Embryonic facial prominence (tissue), 1 donor: ENCODE results near the gene CEP78.
"Not testable (repeated sequence)": the region's sequence is repeated elsewhere in the genome, so short reads cannot be mapped to it uniquely, and the experiment has no call there.

ENCODE experiments used
- DNase-seq: peaks from one replicate; pipeline ENCODE4 v3.0.0-alpha.2; 2016; ENCODE audit errors: extremely low spot score

Gene CEP78, protein sequence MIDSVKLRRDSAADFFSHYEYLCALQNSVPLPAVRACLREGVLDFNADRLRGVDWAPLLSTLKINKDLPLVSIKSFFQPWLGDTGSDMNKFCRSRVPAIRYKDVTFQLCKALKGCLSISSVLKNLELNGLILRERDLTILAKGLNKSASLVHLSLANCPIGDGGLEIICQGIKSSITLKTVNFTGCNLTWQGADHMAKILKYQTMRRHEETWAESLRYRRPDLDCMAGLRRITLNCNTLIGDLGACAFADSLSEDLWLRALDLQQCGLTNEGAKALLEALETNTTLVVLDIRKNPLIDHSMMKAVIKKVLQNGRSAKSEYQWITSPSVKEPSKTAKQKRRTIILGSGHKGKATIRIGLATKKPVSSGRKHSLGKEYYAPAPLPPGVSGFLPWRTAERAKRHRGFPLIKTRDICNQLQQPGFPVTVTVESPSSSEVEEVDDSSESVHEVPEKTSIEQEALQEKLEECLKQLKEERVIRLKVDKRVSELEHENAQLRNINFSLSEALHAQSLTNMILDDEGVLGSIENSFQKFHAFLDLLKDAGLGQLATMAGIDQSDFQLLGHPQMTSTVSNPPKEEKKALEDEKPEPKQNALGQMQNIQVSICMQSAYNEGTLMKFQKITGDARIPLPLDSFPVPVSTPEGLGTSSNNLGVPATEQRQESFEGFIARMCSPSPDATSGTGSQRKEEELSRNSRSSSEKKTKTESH

DNA sequence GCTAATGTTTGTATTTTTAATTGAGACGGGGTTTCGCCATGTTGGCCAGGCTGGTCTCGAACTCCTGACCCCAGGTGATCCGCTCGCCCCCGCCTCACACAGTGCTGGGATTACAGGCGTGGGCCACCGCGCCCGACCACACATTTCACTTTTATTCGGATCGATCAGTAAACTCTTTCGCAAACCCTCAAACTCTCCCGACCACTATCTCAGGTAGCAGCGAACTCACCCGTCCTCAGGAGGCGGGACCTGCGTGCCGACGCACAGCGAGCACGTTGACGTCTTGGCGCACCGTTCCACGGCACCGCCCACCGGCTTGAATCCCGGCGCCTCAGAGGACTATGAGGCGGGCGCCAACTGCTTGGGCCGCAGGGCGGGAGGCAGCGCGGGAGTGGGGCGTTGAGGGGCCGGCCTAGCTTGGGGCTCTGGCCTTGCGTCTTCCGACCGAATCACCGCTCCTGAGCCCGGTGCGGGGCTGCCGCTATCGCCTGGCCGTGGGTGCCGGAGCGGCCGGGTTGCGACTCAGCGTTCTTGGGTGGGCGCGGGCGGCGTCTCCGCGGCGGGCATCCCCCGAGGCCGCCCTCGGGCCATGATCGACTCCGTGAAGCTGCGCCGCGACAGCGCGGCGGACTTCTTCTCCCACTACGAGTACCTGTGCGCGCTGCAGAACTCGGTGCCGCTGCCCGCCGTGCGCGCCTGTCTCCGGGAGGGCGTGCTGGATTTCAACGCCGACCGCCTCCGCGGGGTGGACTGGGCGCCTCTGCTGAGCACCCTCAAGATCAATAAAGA lies at the start of gene CEP78:
Gene CEP78, plus strand, starts transcription at position 314 of the 789 bp plus-strand sequence. Its CDS starts 276 bp downstream, at position 590.
- peak; percentile 84 for DNase-seq

DNA sequence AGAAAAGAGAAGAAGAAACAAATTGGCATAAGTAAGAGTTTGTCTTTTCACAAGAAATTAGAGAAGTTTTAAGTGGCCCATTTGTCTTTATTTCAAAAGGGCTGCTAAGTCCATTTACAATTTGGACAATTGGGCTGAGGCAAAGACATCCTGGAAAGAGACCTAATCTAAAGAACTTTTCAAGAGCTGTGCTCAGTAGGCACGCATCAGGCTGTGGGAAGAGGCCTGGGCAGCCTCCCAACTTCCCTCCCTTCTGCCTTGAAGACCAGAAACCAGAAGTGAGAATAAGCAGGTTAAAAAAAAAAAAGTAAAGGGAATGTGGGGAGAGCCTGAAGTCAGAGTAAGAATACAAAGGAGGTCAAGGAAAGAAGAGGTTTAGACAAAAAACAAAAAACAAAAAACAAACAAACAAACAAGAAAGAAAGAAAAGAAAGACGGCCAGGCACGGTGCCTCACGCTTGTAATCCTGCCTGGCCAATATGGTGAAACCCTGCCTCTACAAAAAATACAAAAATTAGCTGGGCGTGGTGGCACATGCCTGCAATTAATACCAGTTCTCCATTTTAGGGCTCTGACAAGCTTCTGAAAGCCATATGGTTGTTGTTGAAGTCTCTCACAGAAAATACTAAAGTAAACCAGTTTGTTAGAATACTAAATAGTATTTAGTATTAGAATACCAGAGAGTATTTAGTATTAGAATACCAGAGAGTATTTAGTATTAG lies 48.0 kb upstream of the CEP78 start:
- no peak for DNase-seq

DNA sequence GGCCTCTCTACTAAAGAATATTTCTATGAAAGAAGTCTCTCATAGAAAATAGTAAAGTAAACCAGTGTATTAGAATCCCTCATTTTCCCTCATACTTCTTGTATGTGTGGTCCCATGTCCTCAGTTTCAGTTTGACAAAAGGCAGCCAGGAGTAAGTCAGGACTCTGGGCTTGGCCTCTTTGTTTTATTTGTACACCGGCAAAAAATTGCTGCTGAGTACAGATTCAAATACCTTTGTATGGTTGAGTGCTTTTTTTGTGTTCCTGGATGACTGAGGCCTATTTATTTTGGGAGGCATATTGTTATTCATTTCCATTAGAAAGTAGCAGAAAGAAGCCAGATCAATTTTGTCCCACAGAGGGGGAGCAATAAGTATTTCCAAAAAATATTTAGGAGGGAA lies 47.3 kb upstream of the CEP78 start:
- no peak for DNase-seq

DNA sequence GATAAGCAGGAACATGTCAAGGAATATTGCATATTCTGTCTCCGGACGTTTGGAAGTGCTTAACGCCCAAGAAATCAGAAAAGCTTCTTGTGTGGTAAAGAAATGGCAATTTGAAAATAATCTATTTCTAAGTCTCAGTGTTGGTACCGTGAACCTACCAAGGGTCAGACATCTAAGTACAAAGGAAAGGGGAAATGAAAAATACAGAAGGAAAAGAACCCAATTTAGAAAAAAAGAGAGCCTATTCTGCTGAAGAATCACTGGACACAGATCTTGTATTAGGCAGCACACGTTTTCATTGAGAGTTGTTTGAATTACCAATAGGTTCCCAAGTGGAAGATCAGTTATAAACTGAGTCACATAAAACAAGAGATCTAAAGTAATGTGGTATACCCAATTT lies 46.9 kb upstream of the CEP78 start:
- DNase-seq = no peak

DNA sequence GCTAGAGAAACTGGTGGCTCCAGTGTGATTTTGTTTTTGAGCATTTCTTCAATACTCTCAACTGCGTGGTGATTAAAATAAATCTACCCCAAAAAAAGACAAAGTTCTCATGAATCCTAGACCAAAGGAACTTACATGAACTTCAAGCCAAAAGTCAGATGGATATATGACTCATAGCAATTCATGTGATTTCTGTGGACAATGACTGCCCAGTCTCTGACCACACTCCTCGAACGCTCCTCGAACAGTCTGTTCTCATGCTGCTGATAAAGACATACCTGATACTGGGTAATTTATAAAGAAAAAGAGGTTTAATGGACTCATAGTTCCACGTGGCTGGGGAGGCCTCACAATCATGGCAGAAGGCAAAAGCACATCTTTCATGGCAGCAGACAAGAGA lies 46.4 kb upstream of the CEP78 start:
- no peak for DNase-seq

DNA sequence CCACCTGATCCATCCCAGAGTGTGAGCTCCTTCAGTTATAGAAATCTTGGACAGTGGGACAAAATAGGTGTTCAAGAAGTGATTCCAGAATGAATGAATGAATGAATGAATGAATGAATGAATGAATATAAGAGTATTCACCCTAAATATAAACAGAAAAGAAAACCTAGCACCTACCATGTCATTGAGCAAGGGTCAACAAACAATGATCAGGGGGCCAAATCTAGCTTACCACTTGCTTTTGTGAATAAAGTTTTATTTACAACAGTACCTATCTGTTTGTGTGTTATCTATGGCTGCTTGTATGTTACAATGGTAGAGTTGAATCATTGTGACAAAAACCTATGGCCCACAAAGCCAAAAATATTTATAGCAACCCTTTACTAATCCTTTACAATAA lies 43.9 kb upstream of the CEP78 start:
- no peak for DNase-seq

DNA sequence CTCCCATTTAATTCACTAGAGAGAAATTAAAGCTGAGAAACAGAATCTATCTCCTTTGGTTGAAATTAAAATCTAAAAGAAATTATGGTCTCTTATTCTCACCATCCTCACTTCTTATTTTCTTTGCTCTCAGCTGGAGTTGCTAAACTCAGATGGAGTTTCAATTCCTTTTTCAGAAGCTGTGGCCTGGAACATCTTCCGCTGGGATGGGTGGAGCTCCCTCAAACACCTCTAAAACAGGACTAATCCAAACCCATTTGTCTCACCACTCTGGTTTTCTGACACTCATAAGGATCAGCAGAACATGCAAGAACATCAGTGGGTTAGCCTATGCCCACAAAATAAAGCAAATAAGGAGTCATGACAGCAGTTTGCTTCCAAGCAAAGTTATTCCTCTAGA lies 39.6 kb upstream of the CEP78 start:
- DNase-seq = no peak

DNA sequence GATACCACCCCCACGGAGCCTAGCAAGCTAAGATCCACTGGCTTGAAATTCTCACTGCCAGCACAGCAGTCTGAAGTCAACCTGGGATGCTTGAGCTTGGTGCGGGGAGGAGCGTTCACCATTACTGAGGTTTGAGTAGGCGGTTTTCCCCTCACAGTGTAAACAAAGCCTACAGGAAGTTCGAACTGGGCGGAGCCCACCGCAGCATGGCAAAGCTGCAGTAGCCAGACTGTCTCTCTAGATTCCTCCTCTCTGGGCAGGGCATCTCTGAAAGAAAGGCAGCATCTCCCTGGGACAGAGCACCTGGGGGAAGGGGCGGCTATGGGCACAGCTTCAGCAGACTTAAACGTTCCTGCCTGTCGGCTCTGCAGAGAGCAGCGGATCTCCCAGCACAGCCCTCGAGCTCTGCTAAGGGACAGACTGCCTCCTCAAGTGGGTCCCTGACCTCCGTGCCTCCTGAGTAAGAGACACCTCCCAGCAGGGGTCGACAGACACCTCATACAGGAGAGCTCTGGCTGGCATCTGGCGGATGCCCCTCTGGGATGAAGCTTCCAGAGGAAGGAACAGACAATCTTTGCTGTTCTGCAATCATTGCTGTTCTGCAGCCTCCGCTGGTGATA lies 34.6 kb upstream of the CEP78 start:
- not testable (repeated sequence) for DNase-seq

DNA sequence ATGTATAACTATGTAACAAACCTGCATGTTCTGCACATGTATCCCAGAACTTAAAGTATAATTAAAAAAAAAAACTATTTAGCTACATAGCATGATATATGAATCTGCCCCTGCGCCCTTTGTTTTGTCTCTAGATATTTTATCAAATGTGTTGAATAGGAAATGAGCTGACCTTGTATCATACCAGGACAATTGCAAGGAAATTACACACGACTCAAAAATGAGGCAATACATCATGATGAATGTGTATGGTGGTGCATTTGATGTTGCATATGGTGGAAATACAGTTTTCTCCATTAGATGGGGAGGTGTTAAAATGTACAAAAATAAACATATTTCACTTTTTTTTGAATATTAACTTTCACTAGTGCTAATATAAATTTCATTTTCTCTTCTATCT lies 28.6 kb upstream of the CEP78 start:
- no peak for DNase-seq

DNA sequence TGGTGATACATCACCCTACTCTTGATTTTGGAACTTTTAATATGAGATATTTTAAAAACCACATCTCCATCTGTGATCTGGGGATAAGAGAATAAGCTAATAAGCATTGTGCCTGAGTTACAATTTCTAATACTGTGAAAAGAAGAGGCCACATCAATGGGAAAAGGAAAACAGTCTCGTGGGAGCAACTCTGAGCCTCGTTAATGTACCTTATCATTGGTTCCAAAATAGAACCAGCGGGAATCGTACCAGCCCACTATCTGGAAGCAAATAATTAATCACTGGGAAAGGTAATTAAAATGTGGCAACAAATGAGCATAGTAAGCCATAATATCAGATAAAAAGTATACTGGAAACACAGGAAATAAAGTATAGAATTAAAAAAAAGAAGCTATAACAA lies 28.0 kb upstream of the CEP78 start:
- no peak for DNase-seq

DNA sequence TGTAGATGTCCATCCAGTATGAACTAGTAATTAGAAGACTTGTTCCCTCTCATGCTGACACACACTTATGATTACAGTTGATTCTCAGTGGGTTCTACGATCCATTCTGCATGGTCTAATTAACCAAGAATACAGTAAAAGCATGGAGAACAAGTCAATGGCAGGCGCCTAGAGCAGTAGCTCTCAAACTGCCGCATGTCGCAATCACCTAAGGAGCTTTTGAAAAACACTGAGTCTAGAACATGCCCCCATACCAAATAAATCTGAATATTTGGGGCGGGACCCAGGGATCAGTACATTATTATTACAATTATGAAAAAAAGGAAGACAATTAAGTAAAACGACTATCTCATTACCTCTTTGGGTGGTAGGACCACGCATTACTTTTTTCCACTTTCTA lies 26.7 kb upstream of the CEP78 start:
- DNase-seq = no peak

DNA sequence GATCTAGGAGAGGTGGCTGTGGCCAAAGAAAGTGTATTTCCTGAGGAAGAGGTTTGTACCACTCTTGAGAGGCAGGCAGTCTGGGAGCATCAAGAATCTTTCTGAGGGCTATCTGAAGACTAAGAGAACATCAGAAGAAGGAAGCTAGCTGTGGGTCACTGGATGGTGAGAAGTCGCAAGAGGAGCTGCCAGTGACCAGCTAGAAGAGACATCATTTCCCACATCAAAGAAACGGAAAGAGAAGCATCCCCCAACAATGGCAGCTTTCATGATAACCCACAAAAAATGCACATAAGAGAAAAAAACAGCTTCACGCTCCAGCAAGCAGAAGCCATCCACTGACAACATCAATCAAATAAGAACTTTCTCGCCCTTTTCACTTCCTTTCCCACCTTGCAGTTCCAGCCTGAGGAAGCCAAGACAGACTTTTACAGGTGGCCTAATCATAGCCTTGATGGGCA lies 25.0 kb upstream of the CEP78 start:
- no peak for DNase-seq

DNA sequence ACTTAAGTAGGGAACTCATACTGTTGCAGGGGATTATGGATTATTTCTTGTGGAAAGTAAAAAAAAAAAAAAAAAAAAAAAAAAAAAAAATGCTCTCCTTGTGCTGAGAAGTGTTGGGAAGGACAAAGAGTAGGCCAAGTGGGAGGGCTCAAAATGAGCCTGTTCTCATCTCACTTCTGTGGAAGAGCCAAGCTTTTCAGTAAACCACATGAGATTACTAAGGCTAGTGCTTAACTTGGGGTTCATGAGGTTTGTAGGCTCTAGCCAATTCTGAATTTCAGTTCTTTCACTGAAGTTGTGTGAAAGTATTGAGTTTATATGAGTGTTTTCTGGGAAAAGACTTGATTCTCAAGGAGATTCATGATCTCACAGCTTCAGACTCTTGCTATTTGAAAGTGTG lies 23.0 kb upstream of the CEP78 start:
- DNase-seq = no peak

DNA sequence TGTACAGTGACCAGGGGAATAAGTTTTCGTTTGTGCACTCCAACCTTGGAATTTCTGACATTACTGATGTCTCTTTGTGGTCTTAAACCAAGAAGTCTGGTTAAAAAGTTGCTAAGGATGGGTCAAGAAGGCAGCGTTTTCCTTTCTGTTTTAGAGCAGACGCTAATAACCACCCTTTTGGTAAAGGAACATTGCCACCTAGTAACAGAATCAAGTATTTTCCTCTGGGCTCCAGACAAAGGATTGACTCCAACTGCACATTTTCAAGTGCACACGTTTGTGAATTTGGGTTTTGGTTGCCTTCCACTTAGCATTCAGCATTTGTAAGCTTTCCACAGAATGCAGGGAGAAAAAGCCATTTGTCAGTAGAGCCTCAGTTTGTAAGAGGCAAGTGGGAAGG lies 22.2 kb upstream of the CEP78 start:
- peak; percentile 41 for DNase-seq

DNA sequence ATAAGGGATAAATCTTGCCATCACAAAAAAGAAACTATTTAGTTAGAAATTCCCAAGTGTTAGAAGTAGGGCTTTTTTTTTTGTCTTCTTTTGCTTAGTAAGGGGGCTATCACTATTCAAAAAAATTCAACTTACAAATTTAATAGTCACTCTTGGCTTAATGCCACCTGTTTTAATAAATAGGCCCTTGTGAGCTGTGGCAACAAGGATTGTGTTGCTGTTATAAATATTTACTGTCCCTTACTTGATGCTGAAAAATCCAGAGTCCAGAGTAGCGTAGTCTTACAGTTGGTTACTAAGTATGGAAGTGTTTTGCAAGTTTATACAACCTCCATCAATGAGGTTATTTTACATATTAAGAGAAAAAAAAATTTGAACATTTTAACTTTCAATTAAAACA lies 21.4 kb upstream of the CEP78 start:
- DNase-seq = no peak

DNA sequence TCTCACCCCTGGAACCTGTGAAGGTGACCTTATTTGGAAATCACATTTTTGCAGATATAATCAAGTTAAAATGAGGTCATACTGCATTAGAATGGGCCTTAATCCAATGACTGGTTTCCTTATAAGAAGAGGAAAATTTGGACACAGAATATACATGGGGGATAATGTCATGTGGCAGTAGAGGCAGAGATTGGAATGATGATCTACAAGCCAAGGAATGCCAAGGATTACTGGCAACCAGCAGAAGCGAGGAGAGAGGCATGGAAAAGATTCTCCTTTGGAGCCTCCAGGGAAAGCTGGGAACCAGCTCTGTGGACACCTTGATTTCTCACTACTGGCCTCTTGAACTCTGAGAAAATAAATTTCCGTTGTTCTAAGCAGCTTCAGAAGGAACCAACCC lies 20.2 kb upstream of the CEP78 start:
- DNase-seq = no peak

DNA sequence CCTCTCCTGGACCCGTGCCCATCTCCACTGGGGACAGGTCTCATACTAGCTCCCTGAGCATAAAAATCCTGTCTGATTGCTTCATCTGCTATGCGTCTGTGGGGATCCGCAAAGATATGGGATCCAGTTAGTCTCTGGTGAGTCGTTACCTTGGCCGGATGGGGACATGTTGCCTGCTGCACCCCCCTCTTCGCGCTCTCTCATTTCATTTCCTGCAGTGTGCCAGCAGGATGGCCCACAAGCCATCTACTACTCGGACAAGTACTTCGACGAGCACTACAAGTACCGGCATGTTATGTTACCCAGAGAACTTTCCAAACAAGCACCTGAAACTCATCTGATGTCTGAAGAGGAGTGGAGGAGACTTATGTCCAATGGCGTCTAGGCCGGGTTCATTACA lies 17.0 kb upstream of the CEP78 start:
- DNase-seq = no peak

DNA sequence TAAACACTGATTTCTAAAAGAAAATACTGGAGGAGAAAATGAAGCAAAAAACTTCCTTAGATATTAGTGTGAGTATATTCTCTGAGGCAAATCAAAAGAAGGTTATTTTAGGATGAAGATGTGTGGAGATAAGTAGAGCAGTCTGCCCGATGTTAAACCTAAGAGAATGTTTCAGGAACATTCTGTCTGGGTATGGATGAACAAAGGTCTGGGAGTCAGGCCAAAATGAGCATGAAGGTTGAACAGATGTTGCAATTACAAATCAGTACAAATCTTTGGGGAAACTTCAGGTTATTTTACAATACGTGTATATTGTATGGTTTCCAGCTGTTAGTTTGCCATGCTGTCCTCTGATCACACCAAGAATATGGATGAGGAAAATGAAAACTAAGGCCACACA lies 14.4 kb upstream of the CEP78 start:
- DNase-seq = no peak

DNA sequence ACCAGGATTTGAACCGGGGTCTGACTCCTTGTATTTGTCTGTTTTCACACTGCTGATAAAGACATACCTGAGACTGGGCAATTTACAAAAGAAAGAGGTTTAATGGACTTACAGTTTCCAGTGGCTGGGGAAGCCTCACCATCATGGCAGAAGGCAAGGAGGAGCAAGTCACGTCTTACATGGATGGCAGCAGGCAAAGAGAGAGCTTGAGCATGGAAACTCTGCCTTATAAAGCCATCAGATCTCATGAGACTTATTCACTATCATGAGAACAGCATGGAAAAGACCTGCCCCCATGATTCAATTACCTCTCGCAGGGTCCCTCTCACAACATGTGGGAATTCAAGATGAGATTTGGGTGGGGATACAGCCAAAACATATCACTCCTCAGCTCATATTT lies 14.0 kb upstream of the CEP78 start:
- not testable (repeated sequence) for DNase-seq

DNA sequence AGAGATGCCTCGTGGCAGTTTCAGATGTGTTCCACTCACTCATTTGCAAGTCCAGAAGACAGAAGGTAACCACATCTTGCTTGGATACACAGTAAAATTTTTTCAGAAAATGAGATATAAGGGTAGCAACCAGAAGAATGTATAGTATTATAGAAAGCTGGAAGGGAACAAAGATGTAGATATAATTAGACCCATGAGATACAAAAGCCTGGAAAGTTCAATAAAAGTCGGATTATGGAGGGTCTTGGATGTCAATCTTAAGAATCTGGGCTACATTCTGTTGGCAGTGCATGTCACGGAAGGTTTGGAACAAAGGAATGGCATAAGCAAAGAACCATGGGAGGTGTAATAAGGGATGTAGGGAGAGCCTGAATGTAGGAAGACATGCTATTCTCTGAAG lies 5.1 kb upstream of the CEP78 start:
- DNase-seq = no peak

DNA sequence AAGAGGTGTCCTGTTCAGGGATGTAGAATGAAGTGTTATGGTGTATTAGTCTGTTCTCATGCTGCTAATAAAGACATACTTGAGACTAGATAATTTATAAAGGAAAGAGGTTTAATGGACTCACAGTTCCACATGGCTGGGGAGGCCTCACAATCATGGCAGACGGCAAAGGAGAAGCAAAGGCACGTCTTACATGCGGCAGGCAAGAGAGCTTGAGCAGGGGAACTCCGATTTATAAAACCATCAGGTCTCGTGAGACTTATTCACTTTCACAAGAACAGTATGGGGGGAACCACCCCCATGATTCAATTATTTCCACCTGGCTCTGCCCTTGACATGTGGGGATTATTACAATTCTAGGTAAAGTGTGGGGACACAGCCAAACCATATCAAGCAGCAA lies 3.4 kb upstream of the CEP78 start:
- DNase-seq = not testable (repeated sequence)
